ENCODE results near the gene RNF138.

DNA sequence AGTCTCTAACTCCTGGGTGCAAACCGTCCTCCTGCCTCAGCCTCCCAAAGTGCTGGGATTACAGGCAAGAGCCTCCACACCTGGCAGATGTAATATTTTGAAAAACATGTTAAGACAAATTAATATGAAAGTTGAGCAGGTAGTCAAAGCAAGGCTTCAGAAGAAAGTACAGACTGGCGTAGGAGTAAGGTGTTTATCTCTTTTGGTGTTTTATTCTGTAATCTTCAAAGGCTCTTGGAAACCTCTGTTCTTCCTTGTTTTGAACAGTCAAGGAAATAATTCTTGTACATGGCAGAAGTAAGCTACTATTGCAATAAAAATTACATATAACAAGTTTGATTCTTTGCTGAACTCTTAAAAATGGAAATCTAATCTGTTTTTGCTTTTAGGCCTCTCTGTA, 5.3 kb downstream of the RNF138 start:
- TF ChIP-seq, protein P1, sequence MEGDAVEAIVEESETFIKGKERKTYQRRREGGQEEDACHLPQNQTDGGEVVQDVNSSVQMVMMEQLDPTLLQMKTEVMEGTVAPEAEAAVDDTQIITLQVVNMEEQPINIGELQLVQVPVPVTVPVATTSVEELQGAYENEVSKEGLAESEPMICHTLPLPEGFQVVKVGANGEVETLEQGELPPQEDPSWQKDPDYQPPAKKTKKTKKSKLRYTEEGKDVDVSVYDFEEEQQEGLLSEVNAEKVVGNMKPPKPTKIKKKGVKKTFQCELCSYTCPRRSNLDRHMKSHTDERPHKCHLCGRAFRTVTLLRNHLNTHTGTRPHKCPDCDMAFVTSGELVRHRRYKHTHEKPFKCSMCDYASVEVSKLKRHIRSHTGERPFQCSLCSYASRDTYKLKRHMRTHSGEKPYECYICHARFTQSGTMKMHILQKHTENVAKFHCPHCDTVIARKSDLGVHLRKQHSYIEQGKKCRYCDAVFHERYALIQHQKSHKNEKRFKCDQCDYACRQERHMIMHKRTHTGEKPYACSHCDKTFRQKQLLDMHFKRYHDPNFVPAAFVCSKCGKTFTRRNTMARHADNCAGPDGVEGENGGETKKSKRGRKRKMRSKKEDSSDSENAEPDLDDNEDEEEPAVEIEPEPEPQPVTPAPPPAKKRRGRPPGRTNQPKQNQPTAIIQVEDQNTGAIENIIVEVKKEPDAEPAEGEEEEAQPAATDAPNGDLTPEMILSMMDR (conservative IDR thresholded peaks at IDR 0.05; ENCODE audit: low read depth, low read length): no peak
- TF ChIP-seq EZH2 (IDR thresholded peaks at IDR 0.05; ENCODE audit: borderline replicate concordance, low read depth, low read length, poor library complexity, severe bottlenecking): no peak

Measured in A673 (cell line).